Thymus (tissue), 11 donors: ENCODE results near the gene CFAP91. TPM values are rescaled to one million over a fixed set of nuclear protein-coding genes. Genes with fewer than 3 reads are reported as not detected.

Experiments
- DNase-seq, 9 donors: peaks; one replicate each; pipeline ENCODE4 v3.0.0-alpha.2; 2013; ENCODE audit warnings: low spot score in 9 of 9, low read depth in 6 of 9, missing footprints in 1 of 9
- H3K27ac ChIP-seq, 2 donors: one replicate each; pipeline ENCODE4 v1.5.1; 2013; ENCODE audit warnings: control low read depth in 1 of 2, low read depth in 1 of 2, low read length in 1 of 2, mild to moderate bottlenecking in 1 of 2, moderate library complexity in 1 of 2
- H3K27me3 ChIP-seq, 2 donors: one replicate each; pipeline ENCODE4 v1.5.1; 2013; ENCODE audit warnings: low read length in 1 of 2; ENCODE audit not compliant: control insufficient read depth in 2 of 2, insufficient read depth in 1 of 2
- H3K36me3 ChIP-seq, 2 donors: one replicate each; pipeline ENCODE4 v1.5.1; 2013; ENCODE audit warnings: low read length in 1 of 2, mild to moderate bottlenecking in 1 of 2, moderate library complexity in 1 of 2; ENCODE audit not compliant: control insufficient read depth in 2 of 2, insufficient read depth in 2 of 2
- H3K4me1 ChIP-seq, 2 donors: one replicate each; pipeline ENCODE4 v1.5.1; 2013; ENCODE audit warnings: low read length in 2 of 2; ENCODE audit not compliant: control insufficient read depth in 2 of 2, insufficient read depth in 2 of 2
- H3K4me3 ChIP-seq, 2 donors: one replicate each; pipeline ENCODE4 v1.5.1; 2013; ENCODE audit warnings: low read length in 2 of 2, control low read depth in 1 of 2, mild to moderate bottlenecking in 1 of 2
- H3K9me3 ChIP-seq, 2 donors: one replicate each; pipeline ENCODE4 v1.5.1; 2013; ENCODE audit warnings: low read length in 1 of 2, mild to moderate bottlenecking in 1 of 2; ENCODE audit not compliant: control insufficient read depth in 2 of 2, insufficient read depth in 1 of 2
- WGBS: extraction: QIAGEN DNeasy Blood & Tissue Kit; methylation state at CpG from one replicate; pipeline ENCODE4 v1.1.7; 2013; 5-methylcytosine and 5-hydroxymethylcytosine counted together
- polyA plus RNA-seq: library from polyadenylated mRNA; stranded (reverse); fragments of 200-250 nt; gene quantifications from one replicate; pipeline ENCODE4 v1.2.3, GENCODE V29; 2013
- total RNA-seq: library from RNA; stranded (reverse); fragments of 120-200 nt; gene quantifications from one replicate; pipeline ENCODE4 v1.2.4, GENCODE V29; 2013
- donor health status: healthy.

CFAP91 gene
- total and polyA plus RNA-seq, 2 donors = 1.1 to 2.8 TPM

GRCh38 chr3:119663885-119664284 is 38.9 kb upstream of the CFAP91 start:
- no peak for DNase-seq
- 98% methylated on average over 2 of the region's 2 CpGs for WGBS
- Histone ChIP-seq H3K4me3 (no peak overlapping the region), H3K27ac (no peak overlapping the region), H3K36me3 (peaks cover 9 to 10% of the 10 kb centered on the region in 2 donors), H3K4me1 (peaks cover 0 to 5% of the 10 kb centered on the region in 2 donors), H3K27me3 (no peaks in the 10 kb centered on the region), H3K9me3 (no peaks in the 10 kb centered on the region)

GRCh38 chr3:119664370-119664769 is 38.5 kb upstream of the CFAP91 start:
- Histone ChIP-seq H3K9me3 (no peaks in the 10 kb centered on the region), H3K4me3 (no peak overlapping the region), H3K27ac (no peak overlapping the region), H3K36me3 (peaks cover 10 to 13% of the 10 kb centered on the region in 2 donors), H3K4me1 (peaks cover 0 to 5% of the 10 kb centered on the region in 2 donors), H3K27me3 (no peaks in the 10 kb centered on the region)
- 97% methylated on average over 4 of the region's 4 CpGs for WGBS
- no peak for DNase-seq

GRCh38 chr3:119664850-119665379 is 37.9 kb upstream of the CFAP91 start:
- peaks cover 6 to 14% of the 10 kb centered on the region in 2 donors for H3K36me3 ChIP-seq
- no peak overlapping the region for H3K4me3 ChIP-seq
- no peak for DNase-seq
- no peaks in the 10 kb centered on the region for H3K9me3 ChIP-seq
- H3K27me3 ChIP-seq = no peaks in the 10 kb centered on the region
- WGBS = 94% methylated on average over 4 of the region's 4 CpGs
- H3K27ac ChIP-seq = no peak overlapping the region
- peaks cover 0 to 4% of the 10 kb centered on the region in 2 donors for H3K4me1 ChIP-seq

- no peak overlapping the region for H3K4me3 ChIP-seq
- no peak for DNase-seq
- no peaks in the 10 kb centered on the region for H3K9me3 ChIP-seq
- no peaks in the 10 kb centered on the region for H3K4me1 ChIP-seq
- no peaks in the 10 kb centered on the region for H3K27me3 ChIP-seq
- H3K27ac ChIP-seq = no peak overlapping the region
- peaks cover 0 to 21% of the 10 kb centered on the region in 2 donors for H3K36me3 ChIP-seq
- WGBS = 93% methylated on average over 6 of the region's 6 CpGs
These were observed 36.8 kb upstream of the CFAP91 start for GRCh38 chr3:119665954-119666559.

GRCh38 chr3:119669906-119670570 is 32.8 kb upstream of the CFAP91 start:
- no peak overlapping the region for H3K4me3 ChIP-seq
- DNase-seq = no peak
- WGBS = 99% methylated on average over 5 of the region's 5 CpGs
- H3K27me3 ChIP-seq = no peaks in the 10 kb centered on the region
- H3K27ac ChIP-seq = no peak overlapping the region
- H3K4me1 ChIP-seq = no peaks in the 10 kb centered on the region
- H3K9me3 ChIP-seq = no peaks in the 10 kb centered on the region
- peaks cover 19 to 50% of the 10 kb centered on the region in 2 donors for H3K36me3 ChIP-seq

GRCh38 chr3:119672776-119673175 is 30.0 kb upstream of the CFAP91 start:
- Histone ChIP-seq H3K4me3 (no peak overlapping the region), H3K4me1 (peaks cover 7 to 11% of the 10 kb centered on the region in 2 donors), H3K27me3 (no peaks in the 10 kb centered on the region), H3K36me3 (peaks cover 19 to 47% of the 10 kb centered on the region in 2 donors), H3K27ac (no peak overlapping the region), H3K9me3 (no peaks in the 10 kb centered on the region)
- no peak for DNase-seq
- WGBS = 98% methylated on average over 2 of the region's 2 CpGs

GRCh38 chr3:119673875-119674274 is 28.9 kb upstream of the CFAP91 start:
- DNase-seq = no peak
- Histone ChIP-seq H3K27me3 (no peaks in the 10 kb centered on the region), H3K9me3 (no peaks in the 10 kb centered on the region), H3K36me3 (peaks cover 19 to 41% of the 10 kb centered on the region in 2 donors), H3K4me1 (peaks cover 7 to 11% of the 10 kb centered on the region in 2 donors), H3K4me3 (no peak overlapping the region), H3K27ac (no peak overlapping the region)
- WGBS = 89% methylated on average over 18 of the region's 18 CpGs

- Histone ChIP-seq H3K4me3 (no peak overlapping the region), H3K27me3 (no peaks in the 10 kb centered on the region), H3K9me3 (no peaks in the 10 kb centered on the region), H3K27ac (no peak overlapping the region), H3K4me1 (peaks cover 7 to 11% of the 10 kb centered on the region in 2 donors), H3K36me3 (peaks cover 19 to 34% of the 10 kb centered on the region in 2 donors)
- WGBS = 88% methylated on average over 5 of the region's 5 CpGs
- DNase-seq = no peak
These were observed 27.5 kb upstream of the CFAP91 start for GRCh38 chr3:119675188-119675874.

GRCh38 chr3:119676020-119676419 is 26.8 kb upstream of the CFAP91 start:
- H3K36me3 ChIP-seq = peaks cover 19 to 30% of the 10 kb centered on the region in 2 donors
- WGBS = 97% methylated on average over 1 of the region's 1 CpG
- H3K27me3 ChIP-seq = no peaks in the 10 kb centered on the region
- peak overlapping the region; percentile 78 to 88 for H3K4me3 ChIP-seq
- peaks cover 7 to 11% of the 10 kb centered on the region in 2 donors for H3K4me1 ChIP-seq
- no peak for DNase-seq
- H3K27ac ChIP-seq = no peak overlapping the region
- H3K9me3 ChIP-seq = no peaks in the 10 kb centered on the region
